ENCODE measurements around the gene KLF3.

The KLF3 gene

GRCh38 chr4:38728631-38729141, 64.7 kb downstream of the KLF3 start:
- no peaks in the 10 kb centered on the region for H3K9me3 ChIP-seq
- no peaks in the 10 kb centered on the region for H3K36me3 ChIP-seq
- peaks cover 3 to 7% of the 10 kb centered on the region in 2 experiments for H3K4me1 ChIP-seq (ENCODE audit: control insufficient read depth in 1 of 2, insufficient read depth in 1 of 2, low read depth in 1 of 2, low read length in 1 of 2)
- no peak overlapping the region for H3K4me3 ChIP-seq (ENCODE audit: low read depth in 1 of 2, low read length in 1 of 2)
- no peaks in the 10 kb centered on the region for H3K27me3 ChIP-seq
- no peak for TF ChIP-seq CTCF (IDR thresholded peaks at IDR 0.05)
- no peak overlapping the region for H3K27ac ChIP-seq

GRCh38 chr4:38730493-38730829, 66.5 kb downstream of the KLF3 start:
- no peak overlapping the region for H3K27ac ChIP-seq
- TF ChIP-seq CTCF (IDR thresholded peaks at IDR 0.05), result no peak

GRCh38 chr4:38730830-38731646, 67.0 kb downstream of the KLF3 start:
- Histone ChIP-seq H3K27me3 (no peaks in the 10 kb centered on the region), H3K9me3 (no peaks in the 10 kb centered on the region), H3K36me3 (no peaks in the 10 kb centered on the region), H3K4me3 (ENCODE audit: low read depth in 1 of 2, low read length in 1 of 2) (no peak overlapping the region), H3K27ac (no peak overlapping the region), H3K4me1 (ENCODE audit: control insufficient read depth in 1 of 2, insufficient read depth in 1 of 2, low read depth in 1 of 2, low read length in 1 of 2) (peaks cover 0 to 5% of the 10 kb centered on the region in 2 experiments)
- TF ChIP-seq CTCF (IDR thresholded peaks at IDR 0.05), result peak; percentile 93

More at GRCh38 chr4:38730493-38730829, 66.5 kb downstream of the KLF3 start:
- Histone ChIP-seq H3K4me1 (ENCODE audit: control insufficient read depth in 1 of 2, insufficient read depth in 1 of 2, low read depth in 1 of 2, low read length in 1 of 2) (peaks cover 0 to 5% of the 10 kb centered on the region in 2 experiments), H3K36me3 (no peaks in the 10 kb centered on the region), H3K9me3 (no peaks in the 10 kb centered on the region), H3K4me3 (ENCODE audit: low read depth in 1 of 2, low read length in 1 of 2) (no peak overlapping the region), H3K27me3 (no peaks in the 10 kb centered on the region)

- no peaks in the 10 kb centered on the region for H3K36me3 ChIP-seq
- no peaks in the 10 kb centered on the region for H3K27me3 ChIP-seq
- no peaks in the 10 kb centered on the region for H3K9me3 ChIP-seq
- no peak overlapping the region for H3K27ac ChIP-seq
- TF ChIP-seq CTCF (IDR thresholded peaks at IDR 0.05), result no peak
- no peak overlapping the region for H3K4me3 ChIP-seq (ENCODE audit: low read depth in 1 of 2, low read length in 1 of 2)
- H3K4me1 ChIP-seq (ENCODE audit: control insufficient read depth in 1 of 2, insufficient read depth in 1 of 2, low read depth in 1 of 2, low read length in 1 of 2), result peaks cover 0 to 5% of the 10 kb centered on the region in 2 experiments
Measured at GRCh38 chr4:38733663-38734062, 69.7 kb downstream of the KLF3 start.

GRCh38 chr4:38734446-38734845, 70.4 kb downstream of the KLF3 start:
- H3K9me3 ChIP-seq, result no peaks in the 10 kb centered on the region
- no peak overlapping the region for H3K27ac ChIP-seq
- TF ChIP-seq CTCF (IDR thresholded peaks at IDR 0.05), result no peak
- H3K27me3 ChIP-seq, result no peaks in the 10 kb centered on the region
- H3K4me3 ChIP-seq (ENCODE audit: low read depth in 1 of 2, low read length in 1 of 2), result no peak overlapping the region
- H3K36me3 ChIP-seq, result no peaks in the 10 kb centered on the region
- peaks cover 0 to 5% of the 10 kb centered on the region in 2 experiments for H3K4me1 ChIP-seq (ENCODE audit: control insufficient read depth in 1 of 2, insufficient read depth in 1 of 2, low read depth in 1 of 2, low read length in 1 of 2)
